HG03066 (cell line): ENCODE measurements around the gene TRNAU1AP.
"Not testable (repeated sequence)": the region's sequence is repeated elsewhere in the genome, so short reads cannot be mapped to it uniquely, and the experiment has no call there.

ENCODE experiments used
- ATAC-seq: cut with Tn5 transposase; IDR thresholded peaks from one replicate; pipeline ENCODE4 v1.9.1; 2021; ENCODE audit warnings: low read depth; ENCODE audit not compliant: unreplicated experiment

The TRNAU1AP gene

GRCh38 chr1:28552758-28553663 lies at the start of gene TRNAU1AP:
TSS of gene TRNAU1AP (plus strand) at chr1:28553085. CDS start at chr1:28553111, 26 bp downstream.
- peak; percentile 80 for ATAC-seq

DNA sequence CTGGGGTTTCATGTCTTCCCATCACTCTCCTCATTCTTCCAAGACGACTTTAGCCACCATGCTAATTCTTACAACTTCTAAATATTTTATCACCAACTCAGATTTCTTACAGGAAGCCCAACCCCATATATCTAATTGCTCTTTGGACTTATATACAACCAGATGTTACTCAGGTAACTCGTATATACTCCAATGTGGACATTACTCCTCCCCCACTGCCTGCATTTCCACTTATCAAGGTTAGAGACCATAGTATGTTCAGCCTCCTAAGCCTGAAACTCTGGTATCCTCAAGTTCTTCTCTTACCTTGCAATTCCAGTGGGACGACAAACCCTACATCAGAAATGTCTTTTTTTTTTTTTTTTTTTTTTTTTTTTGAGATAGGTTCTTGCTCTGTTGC lies 49.8 kb upstream of the TRNAU1AP start:
- ATAC-seq, result no peak

DNA sequence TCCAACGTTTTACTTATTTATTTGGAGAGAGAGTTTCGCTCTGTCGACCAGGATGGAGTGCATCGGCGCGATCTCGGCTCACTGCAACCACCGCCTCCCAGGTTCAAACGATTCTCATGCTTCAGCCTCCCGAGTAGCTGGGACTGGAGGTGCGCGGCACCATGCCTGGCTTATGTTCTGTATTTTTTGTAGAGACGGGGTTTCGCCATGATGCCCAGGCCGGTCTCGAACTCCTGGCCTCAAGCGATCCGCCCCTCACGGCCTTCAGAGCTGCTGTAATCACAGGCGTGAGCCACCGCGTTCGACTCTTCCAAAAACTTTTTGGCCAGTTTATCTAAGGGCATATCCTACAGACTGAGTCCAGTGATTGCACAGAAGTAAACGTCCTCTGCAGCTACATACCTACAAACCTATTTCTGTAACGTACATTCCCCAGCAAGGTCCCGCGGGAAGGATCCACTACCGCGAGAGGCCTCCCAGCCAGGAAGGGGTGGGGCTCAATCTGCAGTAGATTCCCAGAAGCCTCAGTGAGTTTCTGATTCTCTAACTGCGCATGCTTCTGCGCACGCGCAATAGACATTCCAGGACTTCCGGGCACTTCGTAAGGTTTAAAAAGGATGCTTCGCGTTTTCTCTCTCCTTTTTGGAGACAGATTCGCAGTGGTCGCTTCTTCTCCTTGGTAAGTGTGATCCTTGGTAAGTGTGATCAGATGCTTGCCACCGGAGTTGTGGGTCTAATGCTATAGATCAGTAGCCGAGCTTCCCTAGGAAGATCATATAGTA lies 47.3 kb upstream of the TRNAU1AP start, which contains the start of gene RCC1:
Gene RCC1 (plus strand): TSS at position 638 of the 782 bp plus-strand sequence. CDS start 23,824 bp downstream, outside the sequence.
- peak; percentile 69 for ATAC-seq

DNA sequence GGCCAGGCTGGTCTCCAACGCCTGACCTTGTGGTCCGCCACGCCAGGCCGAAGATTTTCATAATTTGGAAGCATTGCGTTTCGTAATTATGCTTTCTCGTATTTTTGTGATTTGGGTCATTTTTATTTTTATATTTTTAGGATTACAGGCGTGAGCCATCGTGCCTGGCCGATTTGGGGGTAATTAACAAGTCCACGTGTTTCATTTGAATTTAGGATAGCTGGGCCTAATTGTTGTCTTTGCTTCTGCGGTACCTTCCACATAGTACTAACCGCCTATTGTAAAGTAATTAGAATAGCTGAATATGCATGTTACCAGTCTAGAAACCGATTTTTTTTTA lies 46.0 kb upstream of the TRNAU1AP start:
- no peak for ATAC-seq

- ATAC-seq, result no peak
Measured at GRCh38 chr1:28507247-28507645, 45.6 kb upstream of the TRNAU1AP start.

- ATAC-seq, result no peak
Measured at GRCh38 chr1:28507646-28508434, 45.0 kb upstream of the TRNAU1AP start.

- no peak for ATAC-seq
Measured at GRCh38 chr1:28508435-28508754, 44.5 kb upstream of the TRNAU1AP start.

DNA sequence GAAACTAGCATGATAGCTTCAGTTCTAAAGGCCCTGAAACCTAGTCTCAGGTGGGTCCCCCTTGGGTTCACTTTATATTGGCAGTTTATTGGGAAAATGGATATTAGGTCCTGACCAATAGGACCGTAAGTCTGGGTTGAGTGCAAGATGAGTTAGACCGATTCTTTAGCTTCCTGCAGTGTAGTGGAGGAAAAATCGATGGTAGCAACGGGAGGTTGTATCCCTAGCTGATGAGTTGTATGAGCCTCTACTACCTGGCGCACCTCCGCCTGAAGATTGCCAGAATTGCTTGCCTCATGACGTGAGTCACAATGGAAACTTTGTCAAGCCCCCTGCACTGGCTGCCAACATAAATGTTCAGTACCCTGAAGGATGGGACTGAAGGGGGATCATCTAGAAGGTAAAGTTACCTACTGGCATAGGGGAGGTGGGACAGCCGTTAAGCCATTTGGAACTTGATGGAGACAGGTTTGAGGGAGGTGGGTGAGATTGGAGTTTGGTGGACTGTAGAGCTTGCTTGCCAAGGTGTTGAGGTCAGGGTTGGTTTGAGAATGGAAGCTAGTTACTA lies 43.1 kb upstream of the TRNAU1AP start:
- ATAC-seq, result no peak

GRCh38 chr1:28510273-28510969 lies 42.5 kb upstream of the TRNAU1AP start:
- no peak for ATAC-seq

GRCh38 chr1:28510970-28511440 lies 41.9 kb upstream of the TRNAU1AP start:
- no peak for ATAC-seq

DNA sequence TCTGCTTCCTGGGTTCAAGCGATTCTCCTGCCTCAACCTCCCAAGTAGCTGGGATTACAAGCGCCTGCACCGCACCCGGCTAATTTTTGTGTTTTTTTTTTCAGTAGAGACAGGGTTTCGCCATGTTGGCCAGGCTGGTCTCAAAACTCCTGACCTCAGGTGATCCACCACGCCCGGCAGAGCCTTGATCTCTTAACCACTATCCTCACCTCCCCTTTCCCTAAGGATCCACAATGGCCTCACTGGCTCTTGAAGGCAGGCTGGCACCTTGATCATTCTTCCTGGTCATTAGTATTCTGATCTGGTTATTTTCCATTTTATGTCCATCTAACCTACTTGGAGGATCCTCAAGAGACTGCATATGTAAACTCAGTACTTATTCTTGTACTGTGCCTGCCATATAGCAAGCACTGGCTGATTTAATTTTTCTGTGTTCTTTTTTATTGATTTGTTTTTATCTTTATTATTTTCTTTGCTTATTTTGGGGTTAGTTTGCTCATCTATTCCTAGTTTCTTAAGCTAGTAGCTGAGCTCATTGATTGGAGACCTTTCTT lies 40.8 kb upstream of the TRNAU1AP start:
- no peak for ATAC-seq

GRCh38 chr1:28514445-28514933 lies 38.4 kb upstream of the TRNAU1AP start:
- not testable (repeated sequence) for ATAC-seq

- ATAC-seq, result no peak
Measured at GRCh38 chr1:28516518-28516956, 36.3 kb upstream of the TRNAU1AP start.

DNA sequence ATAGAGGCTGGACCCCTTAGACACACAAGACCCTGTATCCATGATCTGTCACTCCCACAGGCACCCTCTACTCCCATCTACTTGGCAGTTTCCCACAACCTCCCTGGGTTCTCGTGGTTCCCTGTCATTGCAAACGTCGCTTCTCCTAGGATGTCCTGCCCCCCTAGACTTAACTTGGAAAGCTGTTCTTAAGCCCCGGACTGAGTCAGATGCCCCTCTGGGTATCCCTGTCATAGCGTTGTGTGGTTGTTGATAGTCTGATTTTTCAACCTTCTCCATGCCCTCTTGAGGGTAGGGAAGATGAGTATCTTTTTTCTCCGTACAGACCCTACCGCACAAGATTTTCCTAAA lies 35.3 kb upstream of the TRNAU1AP start:
- ATAC-seq, result no peak

- ATAC-seq, result peak; percentile 70
Measured at GRCh38 chr1:28518000-28518744, 34.7 kb upstream of the TRNAU1AP start.

GRCh38 chr1:28518745-28519341 lies 34.0 kb upstream of the TRNAU1AP start:
- ATAC-seq, result no peak

DNA sequence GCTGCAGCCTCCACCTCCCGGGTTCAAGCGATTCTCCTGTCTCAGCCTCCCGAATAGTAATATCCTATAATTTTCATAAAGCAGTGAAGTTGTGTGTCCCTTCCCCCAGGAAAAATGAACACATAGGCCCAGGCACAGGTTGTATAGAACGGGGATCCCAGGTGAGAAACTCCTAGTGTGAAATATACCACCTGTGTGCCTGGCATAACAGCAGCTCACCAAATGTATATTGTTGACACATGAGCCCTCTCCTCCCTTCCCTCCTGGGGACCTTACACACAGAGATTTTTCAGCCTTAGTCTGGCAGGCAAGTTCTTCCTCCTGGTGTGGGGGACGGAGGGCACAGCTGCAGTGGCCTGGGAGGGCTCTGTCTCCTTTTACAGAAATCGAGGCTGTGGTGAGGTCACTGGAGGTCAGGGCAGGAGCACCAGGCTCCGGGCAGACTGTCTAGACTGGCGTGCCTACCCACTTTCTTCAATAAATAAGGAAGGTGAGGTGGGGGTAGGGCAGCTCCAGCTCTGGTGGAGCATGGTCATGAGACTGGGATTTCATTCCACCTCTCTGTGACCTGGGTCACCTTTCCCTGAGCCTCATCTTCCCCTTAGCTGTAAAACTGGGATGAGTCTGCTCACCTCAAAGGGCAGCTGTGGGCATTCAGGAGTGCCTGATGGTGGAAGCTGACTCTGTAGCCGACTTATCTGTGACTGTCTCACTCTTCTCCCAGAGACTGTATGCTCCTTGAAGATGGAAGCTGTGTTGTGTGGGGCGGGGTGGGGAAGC lies 32.7 kb upstream of the TRNAU1AP start:
- ATAC-seq, result no peak

GRCh38 chr1:28520796-28521195 lies 32.1 kb upstream of the TRNAU1AP start:
- ATAC-seq, result not testable (repeated sequence)
